B cell (primary cell): ENCODE results near the gene WSB2. TPM values are rescaled to one million over a fixed set of nuclear protein-coding genes. Genes with fewer than 3 reads are reported as not detected.

Experiments
- ATAC-seq: fragments of 200-7000 bp; cut with Tn5 transposase; one replicate; pipeline ENCODE4 v1.10.0; 2021; ENCODE audit warnings: low read depth, mild to moderate bottlenecking, moderate number of reproducible peaks, moderate library complexity
- CTCF ChIA-PET: fragments of 350-600 bp; sonication (Branson Sonifier 250); formaldehyde crosslinking; loops from one replicate; lab custom pipeline; 2021; ENCODE audit warnings: antibody characterized with exemption, inconsistent platforms; lab: Charles Lee
- POLR2A ChIA-PET: fragments of 350-600 bp; sonication (Branson Sonifier 250); formaldehyde crosslinking; loops from one replicate; lab custom pipeline; 2021; ENCODE audit warnings: antibody characterized with exemption; lab: Charles Lee
- DNase-seq: peaks from one replicate; pipeline ENCODE4 v3.0.0; 2013
- H2AFZ ChIP-seq: 2 replicates; pipeline ENCODE4 v1.6.1; 2012; ENCODE audit warnings: mild to moderate bottlenecking, low read depth, low read length; ENCODE audit not compliant: insufficient read depth, poor library complexity, severe bottlenecking
- H3K27ac ChIP-seq, 2 donors: 1 replicate in 1 of 2; 2 replicates in 1 of 2; pipeline ENCODE4 v1.5.1; 2012 to 2013; ENCODE audit warnings: low read length in 2 of 2, mild to moderate bottlenecking in 2 of 2, moderate library complexity in 1 of 2
- H3K27me3 ChIP-seq, 4 experiments: fragments of 200-600 bp in 1 of 4; sonication (generic) in 1 of 4; replicated peaks in 1 of 4; 1 replicate in 2 of 4; 2 replicates in 2 of 4; pipeline versions ENCODE4 v1.6.1 to v1.7.0; 2013 to 2016; ENCODE audit warnings: low read length in 3 of 4, mild to moderate bottlenecking in 2 of 4, mixed read lengths in 1 of 4, moderate library complexity in 1 of 4; ENCODE audit not compliant: insufficient read depth in 4 of 4, control insufficient read depth in 3 of 4; ENCODE audit errors: control extremely low read depth in 1 of 4
- H3K36me3 ChIP-seq, 2 experiments: replicated peaks in 1 of 2; 1 replicate in 1 of 2; 2 replicates in 1 of 2; pipeline versions ENCODE4 v1.6.1 to v1.7.1; 2013; ENCODE audit warnings: low read length in 1 of 2; ENCODE audit not compliant: insufficient read depth in 2 of 2, control insufficient read depth in 1 of 2; ENCODE audit errors: control extremely low read depth in 1 of 2, extremely low read depth in 1 of 2
- H3K4me1 ChIP-seq, 2 donors: fragments of 200-600 bp in 1 of 2; sonication (generic) in 1 of 2; 1 replicate in 1 of 2; 2 replicates in 1 of 2; pipeline versions ENCODE4 v1.5.1 to v1.6.1; 2013 to 2017; ENCODE audit warnings: low read length in 2 of 2; ENCODE audit not compliant: control insufficient read depth in 2 of 2, insufficient read depth in 2 of 2
- H3K4me2 ChIP-seq: replicated peaks from 2 replicates; pipeline ENCODE3; 2012; ENCODE audit warnings: mild to moderate bottlenecking, low read depth, low read length; ENCODE audit not compliant: poor library complexity, severe bottlenecking
- H3K4me3 ChIP-seq, 5 experiments: fragments of 200-600 bp in 1 of 5; sonication (generic) in 1 of 5; 1 replicate in 3 of 5; 2 replicates in 2 of 5; pipeline versions ENCODE4 v1.5.1 to v1.7.0; 2011 to 2016; ENCODE audit warnings: low read length in 4 of 5, mild to moderate bottlenecking in 4 of 5, low read depth in 2 of 5, control low read depth in 1 of 5, moderate library complexity in 1 of 5; ENCODE audit not compliant: insufficient read depth in 1 of 5; ENCODE audit errors: control extremely low read depth in 1 of 5, extremely low read depth in 1 of 5
- H3K79me2 ChIP-seq: fragments of 200-600 bp; sonication (generic); one replicate; pipeline ENCODE4 v1.6.0; 2016; ENCODE audit warnings: low read length; ENCODE audit not compliant: control insufficient read depth, insufficient read depth
- H3K9ac ChIP-seq: fragments of 200-600 bp; sonication (generic); 2 replicates; pipeline ENCODE4 v1.6.1; 2017; ENCODE audit warnings: mild to moderate bottlenecking, low read length, moderate library complexity
- H3K9me3 ChIP-seq, 3 donors: one replicate each; pipeline versions ENCODE4 v1.6.1 to v1.7.1; 2013; ENCODE audit warnings: low read length in 2 of 3; ENCODE audit not compliant: control insufficient read depth in 2 of 3, insufficient read depth in 1 of 3; ENCODE audit errors: control extremely low read depth in 1 of 3
- H4K20me1 ChIP-seq: 2 replicates; pipeline ENCODE4 v1.6.0; 2012; ENCODE audit warnings: mild to moderate bottlenecking, low read length; ENCODE audit not compliant: insufficient read depth, control insufficient read depth, poor library complexity, severe bottlenecking
- H3K27ac Mint-ChIP-seq: one replicate; pipeline ENCODE4 v1.8.0; 2021; ENCODE audit warnings: mixed read lengths
- H3K27me3 Mint-ChIP-seq: one replicate; pipeline ENCODE4 v1.8.0; 2021; ENCODE audit warnings: mixed read lengths
- H3K4me1 Mint-ChIP-seq: one replicate; pipeline ENCODE4 v1.8.0; 2021; ENCODE audit warnings: mixed read lengths
- H3K4me3 Mint-ChIP-seq: one replicate; pipeline ENCODE4 v1.8.0; 2021; ENCODE audit warnings: mixed read lengths
- H3K9me3 Mint-ChIP-seq: one replicate; pipeline ENCODE4 v1.8.0; 2022; ENCODE audit warnings: mixed read lengths; ENCODE audit not compliant: insufficient read depth
- EZH2 ChIP-seq: IDR thresholded peaks from 2 replicates; pipeline ENCODE4 v1.6.1; 2012; ENCODE audit warnings: borderline replicate concordance, low read depth, mild to moderate bottlenecking, moderate library complexity, low read length; ENCODE audit not compliant: insufficient read depth, poor library complexity, severe bottlenecking
- WGBS: methylation state at CpG from one replicate; pipeline ENCODE4 v1.1.5; 2013; ENCODE audit warnings: missing lambda C conversion rate; ENCODE audit not compliant: insufficient coverage; 5-methylcytosine and 5-hydroxymethylcytosine counted together
- intact Hi-C: fragments of 100-400 bp; cut with micrococcal nuclease; formaldehyde crosslinking; loops from one replicate; pipeline ENCODE4 v1.10.0; 2022
- polyA plus RNA-seq: library from polyadenylated mRNA; depleted of rRNA; stranded (reverse); fragments of >200 nt; gene quantifications from 2 replicates; pipeline ENCODE4 v1.2.3, GENCODE V29; 2012
- total RNA-seq, 2 donors: library from RNA; stranded (reverse); fragments of 120-200 nt in 1 of 2; gene quantifications; 1 replicate in 1 of 2; 2 replicates in 1 of 2; pipeline versions ENCODE4 v1.2.3 to v1.2.4, GENCODE V29; 2013 to 2022
- TF ChIP-seq, protein P1 (sequence below): fragments of 200-600 bp; IDR thresholded peaks from one replicate; pipeline ENCODE4 v1.8.0; 2022; ENCODE audit warnings: antibody characterized with exemption, mild to moderate bottlenecking

Gene WSB2
- total and polyA plus RNA-seq, 2 donors (not counting 1 experiment from before 2014, with no cell fraction given): 12.3 to 21.4 TPM

DNA sequence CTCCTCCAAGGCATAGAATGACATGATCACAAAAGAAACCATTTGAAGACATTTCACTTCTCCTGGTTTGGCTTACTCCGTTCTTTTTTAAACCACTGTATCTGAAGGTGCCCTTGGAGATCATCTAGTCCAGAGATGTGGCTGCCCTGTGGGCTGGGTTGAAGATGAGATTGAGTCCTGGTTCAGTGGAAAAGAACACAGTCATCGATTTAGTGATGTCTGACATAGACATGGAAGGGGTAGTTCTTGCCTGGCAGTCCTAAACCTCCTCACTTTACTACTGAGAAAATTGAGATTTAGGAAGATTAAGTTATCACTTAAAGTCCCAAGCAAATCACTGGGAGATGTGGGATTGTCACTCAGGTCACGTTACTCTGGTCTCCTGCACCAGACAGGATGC, 40.1 kb upstream of the WSB2 start:
- TF ChIP-seq EZH2: no peak
- no peaks in the 10 kb centered on the region for H4K20me1 ChIP-seq
- Mint-ChIP-seq H3K9me3 (no peaks in the 10 kb centered on the region), H3K27ac (no peak overlapping the region), H3K4me1 (peaks cover 10% of the 10 kb centered on the region), H3K27me3 (peaks cover 21% of the 10 kb centered on the region), H3K4me3 (no peak overlapping the region)
- H3K9me3 ChIP-seq: no peaks in the 10 kb centered on the region
- no CpG with 5 or more reads among the region's 3 CpGs for WGBS
- H3K4me3 ChIP-seq: no peak overlapping the region
- H3K4me1 ChIP-seq: peaks cover 6 to 12% of the 10 kb centered on the region in 2 donors
- no peaks in the 10 kb centered on the region for H3K36me3 ChIP-seq
- no peak for ATAC-seq
- peaks cover 0 to 31% (median 5%) of the 10 kb centered on the region in 4 experiments for H3K27me3 ChIP-seq
- intact Hi-C loops: no loop called here
- no peak overlapping the region for H3K27ac ChIP-seq
- H3K79me2 ChIP-seq: no peaks in the 10 kb centered on the region
- H3K9ac ChIP-seq: no peak overlapping the region
- no peak for DNase-seq
- ChIA-PET CTCF (no interaction called here), POLR2A (no interaction called here)
- H3K4me2 ChIP-seq: no peak overlapping the region
- H2AFZ ChIP-seq: no peak overlapping the region

DNA sequence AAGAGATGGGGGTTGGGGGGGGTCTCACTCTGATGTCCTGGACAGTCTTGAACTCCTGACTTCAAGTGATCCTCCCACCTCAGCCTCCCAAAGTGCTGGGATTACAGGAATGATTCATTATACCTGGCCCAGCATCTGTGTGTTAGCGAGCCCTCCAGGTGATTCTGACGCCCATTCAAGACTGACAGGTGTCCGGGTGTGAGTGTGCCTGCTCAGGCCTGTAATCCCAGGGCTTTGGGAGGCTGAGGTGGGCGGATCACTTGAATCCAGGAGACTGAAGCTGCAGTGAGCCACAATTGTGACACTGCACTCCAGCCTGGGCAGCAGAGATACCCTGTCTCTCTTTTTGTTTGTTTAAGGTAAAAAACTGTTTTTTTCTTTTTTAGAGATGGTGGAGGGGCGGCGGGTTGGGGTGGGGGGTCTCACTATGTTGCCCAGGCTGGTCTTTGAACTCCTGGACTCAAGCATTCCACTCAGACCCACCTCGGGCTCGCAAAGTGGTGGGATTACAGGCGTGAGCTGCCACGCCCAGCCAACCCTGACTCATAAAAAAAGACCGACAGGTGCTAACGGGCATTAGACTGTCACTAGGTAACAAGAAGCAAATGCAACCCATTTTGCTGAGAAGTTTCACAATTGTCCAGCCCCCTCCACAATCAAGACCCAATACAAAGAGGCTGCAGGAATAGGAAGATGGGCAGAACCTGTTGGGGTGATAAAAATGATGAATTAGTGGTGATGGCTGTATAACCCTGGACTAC, 38.1 kb upstream of the WSB2 start:
- no peaks in the 10 kb centered on the region for H4K20me1 ChIP-seq
- H3K27me3 Mint-ChIP-seq: peaks cover 16% of the 10 kb centered on the region
- ChIA-PET POLR2A (no interaction called here), CTCF (no interaction called here)
- no peaks in the 10 kb centered on the region for H3K9me3 Mint-ChIP-seq
- DNase-seq (no peak), ATAC-seq (no peak)
- no peak overlapping the region for H3K27ac Mint-ChIP-seq
- H3K4me2 ChIP-seq: no peak overlapping the region
- no peak overlapping the region for H3K27ac ChIP-seq
- H3K36me3 ChIP-seq: no peaks in the 10 kb centered on the region
- 89% methylated on average over 9 of the region's 12 CpGs for WGBS
- H3K79me2 ChIP-seq: no peaks in the 10 kb centered on the region
- no peak overlapping the region for H3K4me3 ChIP-seq
- no peak overlapping the region for H3K4me3 Mint-ChIP-seq
- peaks cover 0 to 19% (median 3%) of the 10 kb centered on the region in 4 experiments for H3K27me3 ChIP-seq
- TF ChIP-seq EZH2: no peak
- TF ChIP-seq, protein P1, sequence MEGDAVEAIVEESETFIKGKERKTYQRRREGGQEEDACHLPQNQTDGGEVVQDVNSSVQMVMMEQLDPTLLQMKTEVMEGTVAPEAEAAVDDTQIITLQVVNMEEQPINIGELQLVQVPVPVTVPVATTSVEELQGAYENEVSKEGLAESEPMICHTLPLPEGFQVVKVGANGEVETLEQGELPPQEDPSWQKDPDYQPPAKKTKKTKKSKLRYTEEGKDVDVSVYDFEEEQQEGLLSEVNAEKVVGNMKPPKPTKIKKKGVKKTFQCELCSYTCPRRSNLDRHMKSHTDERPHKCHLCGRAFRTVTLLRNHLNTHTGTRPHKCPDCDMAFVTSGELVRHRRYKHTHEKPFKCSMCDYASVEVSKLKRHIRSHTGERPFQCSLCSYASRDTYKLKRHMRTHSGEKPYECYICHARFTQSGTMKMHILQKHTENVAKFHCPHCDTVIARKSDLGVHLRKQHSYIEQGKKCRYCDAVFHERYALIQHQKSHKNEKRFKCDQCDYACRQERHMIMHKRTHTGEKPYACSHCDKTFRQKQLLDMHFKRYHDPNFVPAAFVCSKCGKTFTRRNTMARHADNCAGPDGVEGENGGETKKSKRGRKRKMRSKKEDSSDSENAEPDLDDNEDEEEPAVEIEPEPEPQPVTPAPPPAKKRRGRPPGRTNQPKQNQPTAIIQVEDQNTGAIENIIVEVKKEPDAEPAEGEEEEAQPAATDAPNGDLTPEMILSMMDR: no peak
- peaks cover 5% of the 10 kb centered on the region for H3K4me1 Mint-ChIP-seq
- H3K9me3 ChIP-seq: no peaks in the 10 kb centered on the region
- no peak overlapping the region for H3K9ac ChIP-seq
- no peak overlapping the region for H2AFZ ChIP-seq
- peaks cover under 1 to 6% of the 10 kb centered on the region in 2 donors for H3K4me1 ChIP-seq
- intact Hi-C loops: no loop called here
